ENCODE results near the gene KIF23.

KIF23 gene

GRCh38 chr15:69450968-69451695, 37.0 kb downstream of the KIF23 start:
- Histone ChIP-seq H3K79me2 (ENCODE audit: low read length) (peaks cover 32% of the 10 kb centered on the region), H3K27me3 (replicated peaks; ENCODE audit: insufficient read depth, low read length) (no peaks in the 10 kb centered on the region), H3K9me2 (replicated peaks; ENCODE audit: insufficient read depth, low read length) (no peaks in the 10 kb centered on the region), H3F3A (ENCODE audit: insufficient read depth, low read length) (peaks cover 47% of the 10 kb centered on the region), H4K20me1 (ENCODE audit: insufficient read depth, low read length) (peaks cover 30% of the 10 kb centered on the region), H2AFZ (ENCODE audit: low read length) (peak overlapping the region; percentile 83), H3K9me3 (replicated peaks; ENCODE audit: insufficient read depth, low read length) (no peaks in the 10 kb centered on the region), H3K4me2 (ENCODE audit: low read depth, low read length) (peak overlapping the region; percentile 81), H3K4me3 (ENCODE audit: low read length) (peak overlapping the region; percentile 91), H3K27ac (ENCODE audit: low read length) (peak overlapping the region; percentile 68; the same call in 1 of the 2 replicates), H3K36me3 (replicated peaks; ENCODE audit: insufficient read depth, low read length) (peaks cover 34% of the 10 kb centered on the region), H3K4me1 (ENCODE audit: low read length) (peaks cover 6% of the 10 kb centered on the region; the same call in 1 of the 2 replicates), H3K9ac (ENCODE audit: low read length) (peak overlapping the region; percentile 89; the same call in 1 of the 2 replicates)
- TF ChIP-seq EZH2 (optimal IDR thresholded peaks at IDR 0.05; ENCODE audit: low read depth, low read length) (no peak), EZH2phosphoT487 (IDR thresholded peaks at IDR 0.05; ENCODE audit: low read length) (no peak), CTCF (IDR thresholded peaks at IDR 0.05; ENCODE audit: low read length) (no peak)
- DNase-seq: peak; percentile 5

- Histone ChIP-seq H2AFZ (ENCODE audit: low read length) (peak overlapping the region; percentile 83), H3K4me1 (ENCODE audit: low read length) (peaks cover 6% of the 10 kb centered on the region; the same call in 1 of the 2 replicates), H3K9me2 (replicated peaks; ENCODE audit: insufficient read depth, low read length) (no peaks in the 10 kb centered on the region), H3K9me3 (replicated peaks; ENCODE audit: insufficient read depth, low read length) (no peaks in the 10 kb centered on the region), H3K4me3 (ENCODE audit: low read length) (peak overlapping the region; percentile 91), H3K79me2 (ENCODE audit: low read length) (peaks cover 32% of the 10 kb centered on the region), H3K36me3 (replicated peaks; ENCODE audit: insufficient read depth, low read length) (peaks cover 26% of the 10 kb centered on the region), H3F3A (ENCODE audit: insufficient read depth, low read length) (peaks cover 57% of the 10 kb centered on the region), H3K4me2 (ENCODE audit: low read depth, low read length) (peak overlapping the region; percentile 81), H4K20me1 (ENCODE audit: insufficient read depth, low read length) (peaks cover 35% of the 10 kb centered on the region), H3K27ac (ENCODE audit: low read length) (peak overlapping the region; percentile 68), H3K27me3 (replicated peaks; ENCODE audit: insufficient read depth, low read length) (no peaks in the 10 kb centered on the region), H3K9ac (ENCODE audit: low read length) (peak overlapping the region; percentile 89)
- TF ChIP-seq EZH2phosphoT487 (IDR thresholded peaks at IDR 0.05; ENCODE audit: low read length) (no peak), EZH2 (optimal IDR thresholded peaks at IDR 0.05; ENCODE audit: low read depth, low read length) (no peak), CTCF (IDR thresholded peaks at IDR 0.05; ENCODE audit: low read length) (no peak)
- DNase-seq: peak; percentile 54
These were observed 38.0 kb downstream of the KIF23 start for GRCh38 chr15:69451951-69452691.

- H2AFZ ChIP-seq (ENCODE audit: low read length): peak within 1 kb of the TSS; percentile 83
- peak within 1 kb of the TSS; percentile 91 for H3K4me3 ChIP-seq (ENCODE audit: low read length)
- no peaks in the 10 kb centered on the region for H3K27me3 ChIP-seq (replicated peaks; ENCODE audit: insufficient read depth, low read length)
- peak within 1 kb of the TSS; percentile 81 for H3K4me2 ChIP-seq (ENCODE audit: low read depth, low read length)
- peak within 1 kb of the TSS; percentile 68 for H3K27ac ChIP-seq (ENCODE audit: low read length)
- H3K36me3 ChIP-seq (replicated peaks; ENCODE audit: insufficient read depth, low read length): peaks cover 26% of the 10 kb centered on the region
- peaks cover 32% of the 10 kb centered on the region for H3K79me2 ChIP-seq (ENCODE audit: low read length)
- TF ChIP-seq EZH2 (optimal IDR thresholded peaks at IDR 0.05; ENCODE audit: low read depth, low read length): no peak
- no peak for TF ChIP-seq EZH2phosphoT487 (IDR thresholded peaks at IDR 0.05; ENCODE audit: low read length)
- no peak for TF ChIP-seq CTCF (IDR thresholded peaks at IDR 0.05; ENCODE audit: low read length)
- H3F3A ChIP-seq (ENCODE audit: insufficient read depth, low read length): peaks cover 65% of the 10 kb centered on the region
- peak; percentile 97 for DNase-seq
- no peaks in the 10 kb centered on the region for H3K9me2 ChIP-seq (replicated peaks; ENCODE audit: insufficient read depth, low read length)
- H3K9me3 ChIP-seq (replicated peaks; ENCODE audit: insufficient read depth, low read length): no peaks in the 10 kb centered on the region
- H3K4me1 ChIP-seq (ENCODE audit: low read length): peaks cover 6% of the 10 kb centered on the region; the same call in 1 of the 2 replicates
- peaks cover 40% of the 10 kb centered on the region for H4K20me1 ChIP-seq (ENCODE audit: insufficient read depth, low read length)
- peak within 1 kb of the TSS; percentile 89 for H3K9ac ChIP-seq (ENCODE audit: low read length)
These were observed 38.8 kb downstream of the KIF23 start, which contains the start of gene RPLP1 for GRCh38 chr15:69452692-69453521. Gene RPLP1, plus strand, starts transcription at chr15:69452818. Its CDS starts 131 bp downstream, at chr15:69452949.

Data from MM.1S (cell line).